Activated gamma-delta T cell treated with Interleukin-2 at 50 U/mL for 16 hours (primary cell): ENCODE results near the gene INPP5J.

Source experiments
- DNase-seq: peaks from one replicate; pipeline ENCODE4 v3.0.0-alpha.2; 2020

The INPP5J gene

DNA sequence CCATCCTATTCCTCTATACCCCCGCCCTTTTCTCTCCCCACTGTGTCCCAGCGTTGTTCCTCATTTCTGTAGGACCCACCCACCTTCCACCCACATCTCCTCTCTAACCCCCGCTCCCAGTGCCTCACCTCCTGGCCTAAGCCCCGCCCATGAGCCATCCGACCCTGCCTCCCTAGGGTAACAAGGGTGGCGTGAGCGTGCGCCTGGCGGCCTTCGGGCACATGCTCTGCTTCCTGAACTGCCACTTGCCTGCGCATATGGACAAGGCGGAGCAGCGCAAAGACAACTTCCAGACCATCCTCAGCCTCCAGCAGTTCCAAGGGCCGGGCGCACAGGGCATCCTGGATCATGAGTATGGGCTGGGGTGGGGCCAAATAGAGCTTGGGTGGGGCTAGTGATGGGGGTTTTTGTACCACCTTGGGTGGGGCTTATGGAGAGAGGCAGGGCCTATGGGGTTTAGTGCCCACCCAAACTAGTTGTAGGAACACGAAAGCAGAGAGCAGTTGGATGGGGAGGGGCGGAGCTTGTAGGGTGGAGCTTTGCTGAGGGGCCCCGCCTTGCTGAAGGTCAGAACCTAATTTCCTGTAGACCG is 4.5 kb downstream of the INPP5J start:
- no peak for DNase-seq

- DNase-seq = no peak
Observed at GRCh38 chr22:31128156-31128555, 5.4 kb downstream of the INPP5J start.

GRCh38 chr22:31130873-31131272 is 8.1 kb downstream of the INPP5J start:
- no peak for DNase-seq

DNA sequence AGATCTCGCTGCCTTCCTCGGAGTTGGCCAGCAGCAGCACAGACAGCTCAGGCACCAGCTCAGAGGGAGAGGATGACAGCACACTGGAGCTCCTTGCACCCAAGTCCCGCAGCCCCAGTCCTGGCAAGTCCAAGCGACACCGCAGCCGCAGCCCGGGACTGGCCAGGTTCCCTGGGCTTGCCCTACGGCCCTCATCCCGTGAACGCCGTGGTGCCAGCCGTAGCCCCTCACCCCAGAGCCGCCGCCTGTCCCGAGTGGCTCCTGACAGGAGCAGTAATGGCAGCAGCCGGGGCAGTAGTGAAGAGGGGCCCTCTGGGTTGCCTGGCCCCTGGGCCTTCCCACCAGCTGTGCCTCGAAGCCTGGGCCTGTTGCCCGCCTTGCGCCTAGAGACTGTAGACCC is 11.1 kb downstream of the INPP5J start:
- no peak for DNase-seq

- no peak for DNase-seq
Observed at GRCh38 chr22:31134688-31135087, 11.9 kb downstream of the INPP5J start.

DNA sequence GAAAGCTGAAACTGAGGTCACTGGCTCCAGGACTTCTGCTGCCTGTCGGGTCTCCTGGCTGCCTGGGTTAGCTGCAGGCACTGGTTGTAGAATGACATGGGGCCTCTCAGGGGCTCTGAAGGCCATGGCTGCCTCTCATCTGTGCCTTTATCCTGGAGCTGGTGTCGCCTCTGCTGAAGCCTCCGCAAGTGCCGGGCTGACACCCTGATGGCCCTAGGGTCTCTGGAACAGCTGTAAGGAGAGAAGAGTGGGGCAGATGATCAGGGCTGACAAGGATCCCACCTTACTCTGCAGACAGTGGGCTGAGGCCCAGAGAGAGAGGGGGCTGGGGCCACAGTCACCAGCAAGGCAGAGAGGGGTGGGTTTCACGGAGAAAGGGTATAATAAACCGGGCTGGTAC is 12.9 kb downstream of the INPP5J start:
- DNase-seq = no peak

DNA sequence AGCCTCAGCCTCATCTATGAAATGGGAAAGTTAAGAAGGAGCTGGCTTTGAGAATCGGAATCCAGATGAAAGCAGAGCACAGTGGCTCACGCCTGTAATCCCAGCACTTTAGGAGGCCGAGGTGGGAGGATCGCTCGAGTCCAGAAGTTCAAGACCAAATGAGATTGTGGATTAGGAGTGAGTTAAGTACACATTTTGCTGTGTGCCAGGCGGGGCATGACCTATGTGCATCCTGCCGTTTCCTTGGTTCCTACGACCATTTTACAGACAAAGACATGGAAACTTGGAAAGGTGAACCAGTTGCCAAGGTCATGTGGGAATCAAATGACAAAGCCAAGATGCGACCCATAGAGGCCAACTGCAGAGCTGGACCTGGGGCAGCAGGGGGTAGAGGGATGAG is 13.4 kb downstream of the INPP5J start:
- no peak for DNase-seq

- no peak for DNase-seq
Observed at GRCh38 chr22:31136711-31137110, 13.9 kb downstream of the INPP5J start.

DNA sequence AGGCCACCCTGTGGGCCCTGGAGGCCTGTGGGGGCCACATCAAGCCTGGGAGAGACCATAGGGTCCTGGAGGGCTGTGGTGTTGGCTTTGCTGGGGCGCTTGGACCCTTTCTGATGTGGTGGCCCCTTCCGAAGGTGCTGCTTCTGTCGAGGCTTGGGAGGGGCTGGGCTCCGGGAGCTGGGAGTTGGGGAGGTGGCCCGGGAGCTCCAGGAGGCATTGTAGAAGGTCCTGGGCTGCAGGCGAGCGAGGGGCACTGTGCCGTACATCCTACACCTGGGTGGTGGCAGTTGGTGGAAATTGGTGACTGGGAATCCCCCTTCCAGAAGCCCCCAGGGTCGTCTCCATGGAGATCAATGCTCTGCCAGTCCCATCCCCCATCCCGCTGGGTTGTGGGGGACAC is 15.0 kb downstream of the INPP5J start:
- DNase-seq = no peak

- DNase-seq = no peak
Observed at GRCh38 chr22:31138126-31138525, 15.4 kb downstream of the INPP5J start.

DNA sequence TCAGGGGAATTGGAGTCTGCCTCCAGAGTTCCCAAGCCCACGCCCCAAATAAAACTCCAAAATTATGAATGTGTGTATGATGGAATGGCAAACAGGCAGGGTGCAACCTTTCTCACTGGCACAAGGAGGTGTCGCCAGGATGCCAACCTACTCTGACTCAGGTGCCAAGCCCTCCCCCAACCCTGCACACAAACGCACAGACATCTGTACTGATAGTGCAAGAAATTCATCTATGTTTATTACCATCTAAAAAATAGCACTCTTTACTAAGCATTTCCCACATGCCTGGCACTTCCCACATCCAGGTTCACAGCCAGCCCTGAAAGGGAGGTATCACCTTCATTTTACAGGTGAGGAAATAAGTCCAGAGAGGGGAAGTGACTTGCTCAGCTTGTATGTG is 16.3 kb downstream of the INPP5J start:
- DNase-seq = no peak

GRCh38 chr22:31139866-31140716 is 17.3 kb downstream of the INPP5J start, which contains the start of gene PLA2G3:
Gene PLA2G3, minus strand, starts transcription at chr22:31140508. Its CDS starts 154 bp downstream, at chr22:31140354.
- no peak for DNase-seq

- DNase-seq = no peak
Observed at GRCh38 chr22:31140746-31141145, 18.0 kb downstream of the INPP5J start.

GRCh38 chr22:31141551-31141950 is 18.8 kb downstream of the INPP5J start:
- no peak for DNase-seq

- no peak for DNase-seq
Observed at GRCh38 chr22:31142285-31142684, 19.5 kb downstream of the INPP5J start.

- DNase-seq = no peak
Observed at GRCh38 chr22:31143038-31143437, 20.3 kb downstream of the INPP5J start.

- DNase-seq = no peak
Observed at GRCh38 chr22:31143537-31143936, 20.8 kb downstream of the INPP5J start.

GRCh38 chr22:31144223-31144622 is 21.5 kb downstream of the INPP5J start:
- no peak for DNase-seq

DNA sequence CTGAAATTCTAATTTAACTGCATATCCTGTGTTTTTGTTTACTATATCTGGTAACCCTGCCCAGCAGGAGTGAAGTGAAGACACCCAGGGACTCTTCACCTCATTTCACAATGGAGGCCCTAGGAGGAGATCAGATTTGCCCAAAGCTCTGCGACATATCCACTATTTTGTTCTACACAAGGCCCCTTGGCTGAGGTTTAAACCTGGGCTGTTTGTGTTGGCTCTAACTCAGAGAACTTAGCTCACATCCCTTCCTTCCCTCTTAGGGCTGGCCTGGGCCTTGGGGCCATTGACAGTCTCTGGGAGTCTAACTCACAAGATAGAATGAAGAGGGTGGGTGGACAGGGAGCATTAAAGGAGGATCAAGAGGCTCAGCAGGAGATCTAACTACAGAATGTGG is 25.7 kb downstream of the INPP5J start:
- DNase-seq = no peak

GRCh38 chr22:31148953-31149627 is 26.3 kb downstream of the INPP5J start:
- DNase-seq = no peak

DNA sequence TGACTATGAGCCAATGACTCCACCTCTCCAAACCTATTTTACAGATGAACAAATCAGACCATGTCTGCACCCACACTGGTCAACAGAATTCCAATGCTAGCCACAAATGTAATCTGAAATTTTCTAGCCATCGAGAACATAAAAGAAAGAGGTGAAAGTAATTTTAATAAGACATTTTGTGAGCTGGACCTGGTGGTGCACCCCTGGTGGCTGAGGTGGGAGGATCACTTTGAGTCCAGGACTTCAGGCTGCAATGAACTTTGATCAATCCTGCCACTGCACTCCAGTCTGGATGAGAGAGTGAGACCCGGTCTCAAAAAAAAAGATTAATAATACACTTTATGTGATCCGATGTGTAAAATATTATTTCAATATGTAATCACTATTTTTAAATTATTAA is 27.8 kb downstream of the INPP5J start:
- DNase-seq = no peak

- DNase-seq = no peak
Observed at GRCh38 chr22:31151872-31152271, 29.1 kb downstream of the INPP5J start.

GRCh38 chr22:31153357-31153756 is 30.6 kb downstream of the INPP5J start:
- no peak for DNase-seq

DNA sequence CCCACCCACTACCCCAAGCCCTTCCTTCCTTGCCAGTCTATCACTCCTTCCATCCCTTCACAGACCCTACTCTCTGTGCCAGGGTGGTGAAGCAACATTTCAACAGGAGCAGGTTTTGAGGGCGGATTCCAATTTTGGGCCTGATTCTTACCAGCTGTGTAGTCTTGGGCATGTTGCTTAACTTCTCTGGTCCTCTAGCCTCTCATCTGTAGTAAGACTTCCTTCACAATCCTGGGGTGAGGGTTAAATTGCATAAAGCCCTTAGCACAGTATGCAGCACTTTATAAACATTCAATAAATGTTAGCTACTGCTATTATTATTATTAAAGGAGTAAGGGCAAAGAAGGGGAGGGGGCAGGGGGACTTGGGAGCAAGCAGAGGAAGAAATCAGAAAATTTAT is 32.2 kb downstream of the INPP5J start:
- no peak for DNase-seq
